Pancreas (tissue), 10 donors: ENCODE measurements around the gene COL25A1. TPM values are rescaled to one million over a fixed set of nuclear protein-coding genes. Genes with fewer than 3 reads are reported as not detected.
A peak's percentile ranks its signal among the peaks of the same experiment; 100 is the strongest.

Experiments
- ATAC-seq, 4 donors: fragments of 200-7000 bp; cut with Tn5 transposase; one replicate each; pipeline versions ENCODE4 v1.8.0 to v1.9.1; 2020; ENCODE audit warnings: mild to moderate bottlenecking in 4 of 4, moderate library complexity in 4 of 4
- DNase-seq, 6 donors: peaks; one replicate each; pipeline ENCODE4 v3.0.0-alpha.2; 2020
- FAIRE-seq: peaks from 2 replicates; lab custom pipeline; 2012; peaks lifted over from hg19 to GRCh38; lab: Jason Lieb, UNC
- H3K27ac ChIP-seq, 4 donors: fragments of 200-600 bp; sonication (generic); 1 replicate in 3 of 4; 2 replicates in 1 of 4; pipeline versions ENCODE4 v1.5.0 to v1.8.0; 2020
- H3K27me3 ChIP-seq, 4 donors: fragments of 200-600 bp; one replicate each; pipeline ENCODE4 v1.8.0; 2021
- H3K36me3 ChIP-seq, 3 donors: fragments of 200-600 bp; sonication (generic) in 1 of 3; one replicate each; pipeline versions ENCODE4 v1.5.0 to v1.8.0; 2020 to 2021
- H3K4me1 ChIP-seq, 3 donors: fragments of 200-600 bp; one replicate each; pipeline ENCODE4 v1.8.0; 2021
- H3K4me3 ChIP-seq, 4 donors: fragments of 200-600 bp; sonication (generic) in 2 of 4; one replicate each; pipeline versions ENCODE4 v1.5.0 to v1.8.0; 2020 to 2021
- H3K9me3 ChIP-seq, 4 donors: fragments of 200-600 bp; one replicate each; pipeline ENCODE4 v1.8.0; 2021
- WGBS, 2 donors: extraction: QIAGEN DNeasy Blood & Tissue Kit; methylation state at CpG; one replicate each; pipeline ENCODE4 v1.1.7; 2013; 5-methylcytosine and 5-hydroxymethylcytosine counted together
- intact Hi-C, 3 donors: fragments of 100-400 bp; cut with DNase I; formaldehyde crosslinking; loops; one replicate each; pipeline versions ENCODE4 v1.11.1 to v1.14.2; 2022
- polyA plus RNA-seq, 2 donors: library from polyadenylated mRNA; stranded (reverse); fragments of 200-250 nt; gene quantifications; one replicate each; pipeline ENCODE4 v1.2.3, GENCODE V29; 2013
- total RNA-seq, 6 donors: library from RNA; stranded (reverse); fragmentation: NEBNext Ultra II Directional in 4 of 6; extraction: Animal tissue kit (Norgen Biotek cat#: 25700) in 4 of 6; gene quantifications; one replicate each; pipeline versions ENCODE4 v1.2.1 to v1.2.4, GENCODE V29; 2021 to 2023
- TF ChIP-seq, protein P1 (sequence below), 4 donors: fragments of 200-600 bp; sonication (generic) in 3 of 4; IDR thresholded peaks; one replicate each; pipeline versions ENCODE4 v1.5.0 to v1.8.0; 2021; ENCODE audit warnings: antibody characterized with exemption in 4 of 4
- donor health status: healthy with polysubstance abuse.
- donor health status: DM: no; HTN: no; CAD: no; lungs with moderate emphysema.
- donor health status: DM: no; HTN: no; CAD: no.
- donor health status: control.
- donor health status: control.
- donor health status: Bipolar disorder and iron deficiency.
- donor health status: DM: yes; HTN: yes; CAD: no.
- donor health status: DM: no; HTN: no; CAD: no.
- donor health status: DM: no; HTN: no; CAD: no.
- donor health status: DM: yes; HTN: yes; CAD: no.

Gene COL25A1
- total and polyA plus RNA-seq, 8 donors: 0.08 to 0.46 (median 0.22) TPM

DNA sequence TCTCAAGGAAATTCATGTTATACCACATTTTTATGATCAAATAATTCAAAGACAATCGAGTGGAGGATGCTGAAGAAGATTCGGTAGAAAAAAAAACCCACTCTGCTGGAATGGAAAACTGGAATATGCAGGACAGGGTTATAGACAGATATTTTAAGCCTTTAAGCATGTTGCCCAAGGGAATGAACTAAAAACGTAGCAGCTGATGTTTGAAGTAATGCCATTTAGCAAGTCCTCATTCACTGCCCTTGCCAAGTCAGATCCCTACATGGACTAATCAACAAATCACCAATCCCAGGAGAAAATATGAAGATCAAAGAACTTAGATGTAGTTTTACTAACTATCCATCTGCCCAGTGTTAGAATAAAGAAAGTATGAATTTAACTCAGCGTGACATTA lies 464.0 kb downstream of the COL25A1 start:
- H3K9me3 ChIP-seq: no peaks in the 10 kb centered on the region
- H3K4me1 ChIP-seq: no peaks in the 10 kb centered on the region
- no peak for ATAC-seq
- intact Hi-C loops: no loop called here
- H3K27me3 ChIP-seq: peaks cover 0 to 10% (median 0%) of the 10 kb centered on the region in 4 donors
- H3K36me3 ChIP-seq: no peaks in the 10 kb centered on the region
- H3K27ac ChIP-seq: no peak overlapping the region
- FAIRE-seq: no peak
- TF ChIP-seq, protein P1, sequence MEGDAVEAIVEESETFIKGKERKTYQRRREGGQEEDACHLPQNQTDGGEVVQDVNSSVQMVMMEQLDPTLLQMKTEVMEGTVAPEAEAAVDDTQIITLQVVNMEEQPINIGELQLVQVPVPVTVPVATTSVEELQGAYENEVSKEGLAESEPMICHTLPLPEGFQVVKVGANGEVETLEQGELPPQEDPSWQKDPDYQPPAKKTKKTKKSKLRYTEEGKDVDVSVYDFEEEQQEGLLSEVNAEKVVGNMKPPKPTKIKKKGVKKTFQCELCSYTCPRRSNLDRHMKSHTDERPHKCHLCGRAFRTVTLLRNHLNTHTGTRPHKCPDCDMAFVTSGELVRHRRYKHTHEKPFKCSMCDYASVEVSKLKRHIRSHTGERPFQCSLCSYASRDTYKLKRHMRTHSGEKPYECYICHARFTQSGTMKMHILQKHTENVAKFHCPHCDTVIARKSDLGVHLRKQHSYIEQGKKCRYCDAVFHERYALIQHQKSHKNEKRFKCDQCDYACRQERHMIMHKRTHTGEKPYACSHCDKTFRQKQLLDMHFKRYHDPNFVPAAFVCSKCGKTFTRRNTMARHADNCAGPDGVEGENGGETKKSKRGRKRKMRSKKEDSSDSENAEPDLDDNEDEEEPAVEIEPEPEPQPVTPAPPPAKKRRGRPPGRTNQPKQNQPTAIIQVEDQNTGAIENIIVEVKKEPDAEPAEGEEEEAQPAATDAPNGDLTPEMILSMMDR (IDR thresholded peaks at IDR 0.05): no peak
- WGBS, 2 donors: 65 to 69% methylated on average over 4 of the region's 4 CpGs
- DNase-seq: no peak
- H3K4me3 ChIP-seq: no peak overlapping the region

DNA sequence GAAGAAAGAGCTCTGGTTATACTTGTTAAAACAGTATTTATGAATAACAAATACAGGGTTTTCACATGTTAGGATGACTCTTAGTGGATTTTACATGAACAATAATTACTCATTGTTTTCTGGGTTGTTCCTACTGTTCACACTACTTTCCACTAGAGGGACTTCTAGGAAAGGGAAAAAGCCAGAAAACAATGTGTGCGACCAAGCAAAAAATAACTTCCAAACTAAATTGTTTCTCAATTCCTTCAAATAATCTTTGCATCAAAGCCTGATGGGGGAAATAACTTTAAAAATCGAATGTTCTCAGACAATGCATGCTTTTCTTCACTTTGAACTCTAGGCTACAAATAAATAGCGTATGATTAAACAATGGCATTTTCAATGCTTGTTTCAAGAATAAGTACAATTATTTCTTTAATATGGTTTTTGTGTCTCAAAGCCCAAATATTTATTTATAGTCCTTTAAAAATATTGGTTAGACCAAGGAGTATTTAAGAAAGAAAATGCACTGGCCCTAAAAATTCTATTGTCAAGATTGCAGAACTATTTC lies 467.5 kb downstream of the COL25A1 start:
- DNase-seq: no peak
- intact Hi-C loops: loop anchor here in 1 of 3 donors (5.0 kb wide), 1 partner anchor 572 kb away; no protein-coding TSS in a partner anchor
- Histone ChIP-seq H3K9me3 (no peaks in the 10 kb centered on the region), H3K4me1 (no peaks in the 10 kb centered on the region), H3K4me3 (no peak overlapping the region), H3K27ac (no peak overlapping the region), H3K27me3 (peaks cover 0 to 16% (median 0%) of the 10 kb centered on the region in 4 donors), H3K36me3 (no peaks in the 10 kb centered on the region)
- peak; percentile 90 for FAIRE-seq
- whole genome bisulfite sequencing, 2 donors: 26 to 30% methylated on average over 3 of the region's 3 CpGs
- ATAC-seq: peak; percentile 52 to 78 (median 65)
- TF ChIP-seq, protein P1 (IDR thresholded peaks at IDR 0.05): peak; percentile 7 to 53 (median 40)

DNA sequence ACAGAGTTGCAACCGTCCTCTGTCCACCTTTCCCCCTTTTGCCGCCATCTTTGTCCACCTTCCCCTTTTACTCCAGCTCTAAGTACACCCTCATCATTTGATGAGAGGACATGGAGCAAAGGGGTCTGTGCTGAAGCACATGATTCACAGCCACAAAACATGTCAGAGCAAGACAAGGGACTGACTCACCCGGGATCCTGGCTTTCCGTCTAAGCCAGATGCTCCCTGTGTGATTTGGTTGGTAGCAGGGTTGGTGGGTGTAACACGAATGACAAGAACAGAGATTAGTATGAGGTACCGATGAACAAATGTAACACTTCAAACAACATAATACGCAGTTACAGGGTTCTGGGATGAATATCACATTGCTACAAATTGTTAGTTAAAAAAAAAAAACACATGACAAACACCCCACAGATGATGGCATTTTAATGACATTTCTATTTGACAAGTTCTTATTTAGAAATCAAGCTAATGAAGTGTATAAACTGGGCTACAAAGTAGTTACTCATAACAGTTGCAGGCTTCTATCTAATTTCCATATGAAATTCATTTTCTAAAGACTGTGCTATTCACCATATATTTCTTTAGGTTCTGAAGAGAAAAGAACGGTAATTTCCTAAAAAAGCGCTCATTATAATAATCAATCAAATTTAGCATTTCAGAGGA lies 468.2 kb downstream of the COL25A1 start:
- no peak for FAIRE-seq
- intact Hi-C loops: loop anchor here in 1 of 3 donors (5.0 kb wide), 1 partner anchor 573 kb away; no protein-coding TSS in a partner anchor
- TF ChIP-seq, protein P1 (IDR thresholded peaks at IDR 0.05): no peak
- no peak for DNase-seq
- no peak overlapping the region for H3K4me3 ChIP-seq
- no peaks in the 10 kb centered on the region for H3K4me1 ChIP-seq
- no peaks in the 10 kb centered on the region for H3K9me3 ChIP-seq
- H3K36me3 ChIP-seq: no peaks in the 10 kb centered on the region
- H3K27ac ChIP-seq: no peak overlapping the region
- WGBS, 2 donors: 51 to 67% methylated on average over 9 of the region's 9 CpGs
- ATAC-seq: no peak
- H3K27me3 ChIP-seq: peaks cover 0 to 16% (median 0%) of the 10 kb centered on the region in 4 donors

DNA sequence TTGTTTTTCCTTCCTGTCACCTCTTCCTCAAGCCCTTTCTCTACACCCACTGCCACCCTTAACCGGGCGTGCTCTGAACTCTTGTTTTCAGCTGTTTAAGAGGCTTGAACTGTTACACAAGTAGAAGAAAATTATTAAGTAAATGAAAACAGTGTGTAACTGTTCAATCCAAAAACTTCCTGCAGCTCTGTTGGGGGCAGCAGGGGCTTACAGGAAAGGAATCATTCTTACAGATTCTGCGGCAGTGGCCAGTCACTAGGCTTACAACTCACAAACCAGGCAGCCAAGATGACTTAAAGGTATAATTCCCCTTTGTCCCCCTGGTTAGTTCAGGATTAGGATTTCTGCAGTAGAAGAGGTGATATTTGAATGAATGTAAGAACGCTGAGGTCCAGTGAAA lies 469.4 kb downstream of the COL25A1 start:
- no peak overlapping the region for H3K27ac ChIP-seq
- FAIRE-seq (no peak), ATAC-seq (no peak), DNase-seq (no peak)
- peaks cover 0 to 16% (median 0%) of the 10 kb centered on the region in 4 donors for H3K27me3 ChIP-seq
- WGBS, 2 donors: 64 to 78% methylated on average over 4 of the region's 4 CpGs
- no peaks in the 10 kb centered on the region for H3K36me3 ChIP-seq
- H3K4me1 ChIP-seq: peaks cover 0 to 4% (median 0%) of the 10 kb centered on the region in 3 donors
- intact Hi-C loops: loop anchor here in 1 of 3 donors (5.0 kb wide), 1 partner anchor 574 kb away; no protein-coding TSS in a partner anchor
- no peaks in the 10 kb centered on the region for H3K9me3 ChIP-seq
- TF ChIP-seq, protein P1 (IDR thresholded peaks at IDR 0.05): no peak
- no peak overlapping the region for H3K4me3 ChIP-seq
